Measurements from ENCODE around the gene DTHD1.

DTHD1 gene

GRCh38 chr4:36388710-36389109, 107.3 kb downstream of the DTHD1 start:
- no peak overlapping the region for H3K4me3 ChIP-seq (replicated peaks; ENCODE audit: low read depth, low read length)
- no peak for TF ChIP-seq CTCF (IDR thresholded peaks at IDR 0.05; ENCODE audit: low read length, missing control alignments)
- no peak for DNase-seq (ENCODE audit: low read depth)

GRCh38 chr4:36391411-36391810, 110.0 kb downstream of the DTHD1 start:
- no peak overlapping the region for H3K4me3 ChIP-seq (replicated peaks; ENCODE audit: low read depth, low read length)
- no peak for DNase-seq (ENCODE audit: low read depth)
- no peak for TF ChIP-seq CTCF (IDR thresholded peaks at IDR 0.05; ENCODE audit: low read length, missing control alignments)

GRCh38 chr4:36392024-36392423, 110.6 kb downstream of the DTHD1 start:
- DNase-seq (ENCODE audit: low read depth), result no peak
- no peak overlapping the region for H3K4me3 ChIP-seq (replicated peaks; ENCODE audit: low read depth, low read length)
- no peak for TF ChIP-seq CTCF (IDR thresholded peaks at IDR 0.05; ENCODE audit: low read length, missing control alignments)

GRCh38 chr4:36392916-36393315, 111.5 kb downstream of the DTHD1 start:
- no peak for DNase-seq (ENCODE audit: low read depth)
- no peak for TF ChIP-seq CTCF (IDR thresholded peaks at IDR 0.05; ENCODE audit: low read length, missing control alignments)
- no peak overlapping the region for H3K4me3 ChIP-seq (replicated peaks; ENCODE audit: low read depth, low read length)
